ENCODE results near the gene NEGR1.

GRCh38 chr1:72105201-72105600 lies 177.1 kb downstream of the NEGR1 start:
- TF ChIP-seq CTCF (IDR thresholded peaks at IDR 0.05; ENCODE audit: extremely low read depth in 1 of 2, insufficient read depth in 1 of 2, low read depth in 1 of 2, low read length in 2 of 2) (no peak), EZH2 (IDR thresholded peaks at IDR 0.05; ENCODE audit: borderline replicate concordance, low read depth, low read length, severe bottlenecking) (no peak), POLR2A (IDR thresholded peaks at IDR 0.05; ENCODE audit: low read depth, low read length) (no peak), MAX (IDR thresholded peaks at IDR 0.05; ENCODE audit: insufficient read depth, insufficient read length) (no peak), POLR2AphosphoS5 (IDR thresholded peaks at IDR 0.05; ENCODE audit: insufficient read depth, low read depth, low read length) (no peak)
